ENCODE results near the gene RNF182.

RNF182 gene

DNA sequence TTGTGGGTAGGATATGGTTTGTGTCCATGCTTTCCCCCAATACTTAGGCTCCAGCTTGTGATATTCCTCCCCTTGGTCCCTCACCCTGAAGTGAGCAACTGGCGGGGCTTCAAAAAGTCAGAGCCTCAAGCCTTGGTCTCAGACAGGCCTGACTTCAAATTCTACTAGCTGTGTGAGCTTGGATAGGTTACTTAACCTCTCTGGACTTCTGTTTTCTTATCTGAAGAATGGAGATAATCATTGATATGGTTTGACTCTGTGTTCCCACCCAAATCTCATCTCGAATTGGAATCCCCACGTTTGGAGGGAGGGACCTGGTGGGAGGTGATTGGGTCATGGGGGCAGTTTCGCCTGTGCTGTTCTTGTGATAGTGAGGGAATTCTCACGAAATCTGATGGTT lies 97.9 kb downstream of the RNF182 start:
- no CpG with 5 or more reads among the region's 5 CpGs for WGBS (ENCODE audit: extremely low coverage, insufficient coverage, low lambda C conversion rate)
- H3K4ac ChIP-seq (ENCODE audit: low read depth, low read length): no peak overlapping the region

DNA sequence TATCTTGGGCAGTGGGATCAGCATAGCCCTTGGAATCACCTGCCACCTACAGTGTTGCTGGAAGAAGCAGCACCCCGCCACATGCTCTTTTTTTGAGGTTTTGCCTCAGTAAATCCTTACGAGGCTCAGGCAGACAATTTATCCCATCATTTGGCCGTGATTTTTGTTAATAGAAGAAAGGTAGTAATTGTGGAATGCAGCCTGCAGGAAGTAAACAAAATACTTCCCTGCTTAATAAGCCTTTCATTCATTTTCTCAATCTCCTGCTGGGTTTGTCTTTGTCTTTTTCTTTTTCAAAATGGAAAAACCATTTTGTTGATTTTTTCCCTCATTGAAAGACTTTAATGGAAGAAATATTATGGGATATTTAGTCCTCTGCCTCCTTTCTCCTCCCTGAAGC lies 99.1 kb downstream of the RNF182 start:
- no peak for DNase-seq
- H3K23ac ChIP-seq (ENCODE audit: low read length): no peak overlapping the region
- H3K27ac ChIP-seq (ENCODE audit: low read depth, low read length): no peak overlapping the region
- no peak overlapping the region for H2BK5ac ChIP-seq (ENCODE audit: low read length)
- WGBS (ENCODE audit: extremely low coverage, insufficient coverage, low lambda C conversion rate): no CpG with 5 or more reads among the region's 3 CpGs
- no peaks in the 10 kb centered on the region for H3K79me1 ChIP-seq (ENCODE audit: low read length)
- no peak overlapping the region for H2AK5ac ChIP-seq (ENCODE audit: low read length)
- no peak overlapping the region for H2BK120ac ChIP-seq (ENCODE audit: low read depth, low read length)
- H3K36me3 ChIP-seq (ENCODE audit: control insufficient read depth, insufficient read depth, low read length): no peaks in the 10 kb centered on the region
- no peak overlapping the region for H3K4me3 ChIP-seq (ENCODE audit: low read length)
- no peak overlapping the region for H3K56ac ChIP-seq (ENCODE audit: low read length)
- no peaks in the 10 kb centered on the region for H3K27me3 ChIP-seq (ENCODE audit: insufficient read depth, low read length, poor library complexity)
- no peak overlapping the region for H3K4ac ChIP-seq (ENCODE audit: low read depth, low read length)
- H3K9ac ChIP-seq (ENCODE audit: low read length): no peak overlapping the region
- H3K18ac ChIP-seq (ENCODE audit: low read length): no peak overlapping the region
- no peak overlapping the region for H2BK15ac ChIP-seq (replicated peaks; ENCODE audit: low read depth)
- no peak overlapping the region for H4K8ac ChIP-seq (ENCODE audit: low read depth, low read length)
- H3K79me2 ChIP-seq (ENCODE audit: control insufficient read depth, insufficient read depth, low read length): no peaks in the 10 kb centered on the region
- no peak overlapping the region for H4K5ac ChIP-seq (ENCODE audit: low read length)
- H3K4me1 ChIP-seq (ENCODE audit: control insufficient read depth, low read depth, low read length): no peaks in the 10 kb centered on the region
- no peak overlapping the region for H3K4me2 ChIP-seq (ENCODE audit: low read length)

More for the DNA sequence above, 97.9 kb downstream of the RNF182 start:
- Histone ChIP-seq H3K56ac (ENCODE audit: low read length) (no peak overlapping the region), H2AK5ac (ENCODE audit: low read length) (no peak overlapping the region), H3K4me3 (ENCODE audit: low read length) (no peak overlapping the region), H2BK120ac (ENCODE audit: low read depth, low read length) (no peak overlapping the region), H3K27me3 (ENCODE audit: insufficient read depth, low read length, poor library complexity) (no peaks in the 10 kb centered on the region), H3K4me2 (ENCODE audit: low read length) (no peak overlapping the region), H3K36me3 (ENCODE audit: control insufficient read depth, insufficient read depth, low read length) (no peaks in the 10 kb centered on the region), H3K79me2 (ENCODE audit: control insufficient read depth, insufficient read depth, low read length) (no peaks in the 10 kb centered on the region), H3K79me1 (ENCODE audit: low read length) (no peaks in the 10 kb centered on the region), H3K27ac (ENCODE audit: low read depth, low read length) (no peak overlapping the region), H2BK5ac (ENCODE audit: low read length) (no peak overlapping the region), H3K18ac (ENCODE audit: low read length) (no peak overlapping the region), H3K4me1 (ENCODE audit: control insufficient read depth, low read depth, low read length) (no peaks in the 10 kb centered on the region), H4K8ac (ENCODE audit: low read depth, low read length) (no peak overlapping the region), H2BK15ac (replicated peaks; ENCODE audit: low read depth) (no peak overlapping the region), H4K5ac (ENCODE audit: low read length) (no peak overlapping the region), H3K9ac (ENCODE audit: low read length) (no peak overlapping the region), H3K23ac (ENCODE audit: low read length) (no peak overlapping the region)
- DNase-seq: no peak

DNA sequence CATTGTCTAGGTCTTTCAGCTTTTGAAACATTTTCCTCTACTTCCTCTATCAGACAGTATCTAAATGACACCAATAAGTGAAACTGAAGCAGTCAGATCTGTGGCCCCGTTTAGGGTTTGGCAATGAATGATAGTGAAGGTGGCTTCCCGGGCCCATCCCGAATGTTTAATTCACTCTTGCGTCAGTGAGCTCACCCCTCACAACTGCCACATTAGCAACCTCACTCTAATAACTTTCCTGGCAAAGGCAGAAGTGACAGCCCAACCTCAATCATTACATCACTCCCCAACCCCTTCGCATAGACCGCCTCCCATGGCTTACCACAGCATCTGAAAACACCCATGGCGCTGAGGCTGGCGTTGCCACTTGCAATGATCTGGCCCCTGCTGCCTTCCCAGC lies 100.4 kb downstream of the RNF182 start:
- no peak overlapping the region for H3K4me3 ChIP-seq (ENCODE audit: low read length)
- H3K36me3 ChIP-seq (ENCODE audit: control insufficient read depth, insufficient read depth, low read length): no peaks in the 10 kb centered on the region
- H2BK15ac ChIP-seq (replicated peaks; ENCODE audit: low read depth): no peak overlapping the region
- H3K4me1 ChIP-seq (ENCODE audit: control insufficient read depth, low read depth, low read length): no peaks in the 10 kb centered on the region
- no peak overlapping the region for H2AK5ac ChIP-seq (ENCODE audit: low read length)
- H3K18ac ChIP-seq (ENCODE audit: low read length): no peak overlapping the region
- H3K79me2 ChIP-seq (ENCODE audit: control insufficient read depth, insufficient read depth, low read length): no peaks in the 10 kb centered on the region
- no peaks in the 10 kb centered on the region for H3K27me3 ChIP-seq (ENCODE audit: insufficient read depth, low read length, poor library complexity)
- no peak overlapping the region for H3K9ac ChIP-seq (ENCODE audit: low read length)
- H3K79me1 ChIP-seq (ENCODE audit: low read length): no peaks in the 10 kb centered on the region
- no peak overlapping the region for H3K56ac ChIP-seq (ENCODE audit: low read length)
- no peak overlapping the region for H3K27ac ChIP-seq (ENCODE audit: low read depth, low read length)
- H2BK120ac ChIP-seq (ENCODE audit: low read depth, low read length): no peak overlapping the region
- H3K23ac ChIP-seq (ENCODE audit: low read length): no peak overlapping the region
- H3K4ac ChIP-seq (ENCODE audit: low read depth, low read length): no peak overlapping the region
- H4K8ac ChIP-seq (ENCODE audit: low read depth, low read length): no peak overlapping the region
- no peak overlapping the region for H4K5ac ChIP-seq (ENCODE audit: low read length)
- WGBS (ENCODE audit: extremely low coverage, insufficient coverage, low lambda C conversion rate): no CpG with 5 or more reads among the region's 8 CpGs
- H3K4me2 ChIP-seq (ENCODE audit: low read length): no peak overlapping the region
- no peak for DNase-seq
- no peak overlapping the region for H2BK5ac ChIP-seq (ENCODE audit: low read length)

DNA sequence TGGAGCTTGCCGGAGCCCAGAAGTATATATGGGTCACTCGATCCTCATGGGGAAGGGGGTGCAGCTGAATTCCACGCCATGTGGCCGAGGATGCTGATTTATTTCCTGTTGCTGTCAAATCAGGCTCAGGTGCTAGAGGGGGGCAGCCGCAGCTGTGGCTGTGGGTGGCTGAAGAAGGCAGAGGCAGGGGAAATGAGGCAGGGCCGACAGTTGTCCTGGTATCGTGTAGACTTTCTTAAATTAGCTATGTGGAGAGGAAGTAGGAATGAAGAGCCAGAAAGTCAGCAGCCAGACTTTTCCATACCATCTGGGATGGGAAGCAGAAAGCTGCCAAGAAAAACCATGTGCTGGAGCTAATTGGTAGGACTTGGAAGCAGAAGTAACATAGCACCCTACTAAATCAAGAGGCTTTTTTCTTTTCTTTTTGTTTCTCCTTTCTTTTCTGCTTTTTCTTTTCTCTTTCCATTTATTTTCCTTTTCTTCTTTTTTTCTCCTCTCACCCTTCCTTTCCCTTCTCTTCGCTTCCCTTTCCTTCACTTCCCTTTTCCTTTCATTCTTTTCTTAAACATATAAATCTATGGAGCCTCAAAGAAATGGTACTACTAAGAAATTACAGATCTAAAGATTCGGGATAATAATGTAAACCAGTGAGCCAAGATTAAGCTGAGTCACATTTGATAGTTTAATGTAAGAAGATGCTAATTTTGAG lies 102.2 kb downstream of the RNF182 start:
- 88% methylated on average over 1 of the region's 9 CpGs for WGBS (ENCODE audit: extremely low coverage, insufficient coverage, low lambda C conversion rate)
- H2BK5ac ChIP-seq (ENCODE audit: low read length): no peak overlapping the region
- H3K23ac ChIP-seq (ENCODE audit: low read length): peak overlapping the region; percentile 74
- H3K79me1 ChIP-seq (ENCODE audit: low read length): no peaks in the 10 kb centered on the region
- no peak overlapping the region for H4K5ac ChIP-seq (ENCODE audit: low read length)
- H3K4me1 ChIP-seq (ENCODE audit: control insufficient read depth, low read depth, low read length): no peaks in the 10 kb centered on the region
- no peak overlapping the region for H2BK120ac ChIP-seq (ENCODE audit: low read depth, low read length)
- H2BK15ac ChIP-seq (replicated peaks; ENCODE audit: low read depth): no peak overlapping the region
- H3K4me3 ChIP-seq (ENCODE audit: low read length): no peak overlapping the region
- no peak overlapping the region for H4K8ac ChIP-seq (ENCODE audit: low read depth, low read length)
- no peak overlapping the region for H3K18ac ChIP-seq (ENCODE audit: low read length)
- no peak overlapping the region for H2AK5ac ChIP-seq (ENCODE audit: low read length)
- H3K4me2 ChIP-seq (ENCODE audit: low read length): no peak overlapping the region
- no peaks in the 10 kb centered on the region for H3K36me3 ChIP-seq (ENCODE audit: control insufficient read depth, insufficient read depth, low read length)
- no peak overlapping the region for H3K27ac ChIP-seq (ENCODE audit: low read depth, low read length)
- no peaks in the 10 kb centered on the region for H3K79me2 ChIP-seq (ENCODE audit: control insufficient read depth, insufficient read depth, low read length)
- H3K4ac ChIP-seq (ENCODE audit: low read depth, low read length): no peak overlapping the region
- no peak for DNase-seq
- H3K9ac ChIP-seq (ENCODE audit: low read length): no peak overlapping the region
- H3K56ac ChIP-seq (ENCODE audit: low read length): no peak overlapping the region
- H3K27me3 ChIP-seq (ENCODE audit: insufficient read depth, low read length, poor library complexity): no peaks in the 10 kb centered on the region

DNA sequence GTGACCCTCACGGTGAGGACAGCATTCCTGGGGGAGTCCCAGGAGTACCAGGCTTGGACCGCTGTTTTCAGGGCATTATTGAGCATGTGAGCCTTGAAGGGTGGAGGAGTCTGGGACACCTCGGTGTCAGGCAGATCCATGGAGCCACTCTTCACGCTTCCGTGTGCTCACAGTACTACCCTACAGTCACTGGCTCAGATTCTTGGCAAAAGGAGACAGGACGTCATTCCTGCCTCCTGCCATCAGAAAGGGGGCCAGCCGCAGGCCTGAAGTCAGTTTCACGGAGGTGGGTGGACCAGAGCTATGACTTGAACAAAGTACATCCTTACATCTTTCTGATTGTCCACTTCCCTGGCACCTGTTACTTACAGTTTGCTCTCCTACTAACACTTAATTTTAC lies 103.9 kb downstream of the RNF182 start:
- Histone ChIP-seq H2AK5ac (ENCODE audit: low read length) (no peak overlapping the region), H4K5ac (ENCODE audit: low read length) (no peak overlapping the region), H3K4me2 (ENCODE audit: low read length) (no peak overlapping the region), H2BK5ac (ENCODE audit: low read length) (no peak overlapping the region), H3K79me2 (ENCODE audit: control insufficient read depth, insufficient read depth, low read length) (no peaks in the 10 kb centered on the region), H3K9ac (ENCODE audit: low read length) (no peak overlapping the region), H2BK120ac (ENCODE audit: low read depth, low read length) (no peak overlapping the region), H3K27me3 (ENCODE audit: insufficient read depth, low read length, poor library complexity) (no peaks in the 10 kb centered on the region), H3K4me3 (ENCODE audit: low read length) (no peak overlapping the region), H3K18ac (ENCODE audit: low read length) (no peak overlapping the region), H2BK15ac (replicated peaks; ENCODE audit: low read depth) (no peak overlapping the region), H3K56ac (ENCODE audit: low read length) (no peak overlapping the region), H3K36me3 (ENCODE audit: control insufficient read depth, insufficient read depth, low read length) (no peaks in the 10 kb centered on the region), H4K8ac (ENCODE audit: low read depth, low read length) (no peak overlapping the region), H3K4ac (ENCODE audit: low read depth, low read length) (no peak overlapping the region), H3K27ac (ENCODE audit: low read depth, low read length) (no peak overlapping the region), H3K23ac (ENCODE audit: low read length) (no peak overlapping the region), H3K79me1 (ENCODE audit: low read length) (no peaks in the 10 kb centered on the region), H3K4me1 (ENCODE audit: control insufficient read depth, low read depth, low read length) (no peaks in the 10 kb centered on the region)
- no peak for DNase-seq
- no CpG with 5 or more reads among the region's 8 CpGs for WGBS (ENCODE audit: extremely low coverage, insufficient coverage, low lambda C conversion rate)

DNA sequence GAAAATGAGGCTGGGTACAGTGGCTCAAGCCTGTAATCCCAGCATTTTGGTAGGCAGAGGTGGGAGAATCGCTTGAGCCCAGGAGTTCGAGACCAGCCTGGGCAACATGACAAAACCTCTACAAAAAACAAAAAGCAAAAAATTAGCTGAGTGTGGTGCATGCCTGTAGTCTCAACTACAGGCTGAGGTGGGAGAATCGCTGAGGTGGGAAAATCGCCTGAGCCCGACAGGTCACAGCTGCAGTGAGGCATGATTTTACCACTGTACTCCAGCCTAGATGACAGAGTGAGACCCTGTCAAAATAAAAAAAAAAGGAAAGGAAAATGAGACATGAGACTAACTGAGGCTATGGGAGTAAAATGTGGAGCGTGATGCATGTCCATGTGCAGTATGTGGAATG lies 104.9 kb downstream of the RNF182 start:
- H3K27ac ChIP-seq (ENCODE audit: low read depth, low read length): no peak overlapping the region
- no peak overlapping the region for H3K4ac ChIP-seq (ENCODE audit: low read depth, low read length)
- H2BK5ac ChIP-seq (ENCODE audit: low read length): no peak overlapping the region
- H3K36me3 ChIP-seq (ENCODE audit: control insufficient read depth, insufficient read depth, low read length): no peaks in the 10 kb centered on the region
- no peak overlapping the region for H3K9ac ChIP-seq (ENCODE audit: low read length)
- H3K4me2 ChIP-seq (ENCODE audit: low read length): no peak overlapping the region
- H4K8ac ChIP-seq (ENCODE audit: low read depth, low read length): no peak overlapping the region
- no peak overlapping the region for H4K5ac ChIP-seq (ENCODE audit: low read length)
- no peak overlapping the region for H3K18ac ChIP-seq (ENCODE audit: low read length)
- H3K56ac ChIP-seq (ENCODE audit: low read length): no peak overlapping the region
- H3K27me3 ChIP-seq (ENCODE audit: insufficient read depth, low read length, poor library complexity): no peaks in the 10 kb centered on the region
- H2BK15ac ChIP-seq (replicated peaks; ENCODE audit: low read depth): no peak overlapping the region
- H3K4me1 ChIP-seq (ENCODE audit: control insufficient read depth, low read depth, low read length): no peaks in the 10 kb centered on the region
- no CpG with 5 or more reads among the region's 6 CpGs for WGBS (ENCODE audit: extremely low coverage, insufficient coverage, low lambda C conversion rate)
- no peaks in the 10 kb centered on the region for H3K79me2 ChIP-seq (ENCODE audit: control insufficient read depth, insufficient read depth, low read length)
- H3K79me1 ChIP-seq (ENCODE audit: low read length): no peaks in the 10 kb centered on the region
- DNase-seq: no peak
- no peak overlapping the region for H3K23ac ChIP-seq (ENCODE audit: low read length)
- H3K4me3 ChIP-seq (ENCODE audit: low read length): no peak overlapping the region
- no peak overlapping the region for H2BK120ac ChIP-seq (ENCODE audit: low read depth, low read length)
- no peak overlapping the region for H2AK5ac ChIP-seq (ENCODE audit: low read length)

Measured in mesendoderm (in vitro differentiated cells).